NCI-H1092 (cell line): Measurements from ENCODE around the gene WNT6.
A peak's percentile ranks its signal among the peaks of the same experiment; 100 is the strongest.
"Not testable (repeated sequence)": the region's sequence is repeated elsewhere in the genome, so short reads cannot be mapped to it uniquely, and the experiment has no call there.

Experiments used
- DNase-seq: peaks from one replicate; lab custom pipeline; 2025; lab: John Stamatoyannopoulos, UW

Gene WNT6

DNA sequence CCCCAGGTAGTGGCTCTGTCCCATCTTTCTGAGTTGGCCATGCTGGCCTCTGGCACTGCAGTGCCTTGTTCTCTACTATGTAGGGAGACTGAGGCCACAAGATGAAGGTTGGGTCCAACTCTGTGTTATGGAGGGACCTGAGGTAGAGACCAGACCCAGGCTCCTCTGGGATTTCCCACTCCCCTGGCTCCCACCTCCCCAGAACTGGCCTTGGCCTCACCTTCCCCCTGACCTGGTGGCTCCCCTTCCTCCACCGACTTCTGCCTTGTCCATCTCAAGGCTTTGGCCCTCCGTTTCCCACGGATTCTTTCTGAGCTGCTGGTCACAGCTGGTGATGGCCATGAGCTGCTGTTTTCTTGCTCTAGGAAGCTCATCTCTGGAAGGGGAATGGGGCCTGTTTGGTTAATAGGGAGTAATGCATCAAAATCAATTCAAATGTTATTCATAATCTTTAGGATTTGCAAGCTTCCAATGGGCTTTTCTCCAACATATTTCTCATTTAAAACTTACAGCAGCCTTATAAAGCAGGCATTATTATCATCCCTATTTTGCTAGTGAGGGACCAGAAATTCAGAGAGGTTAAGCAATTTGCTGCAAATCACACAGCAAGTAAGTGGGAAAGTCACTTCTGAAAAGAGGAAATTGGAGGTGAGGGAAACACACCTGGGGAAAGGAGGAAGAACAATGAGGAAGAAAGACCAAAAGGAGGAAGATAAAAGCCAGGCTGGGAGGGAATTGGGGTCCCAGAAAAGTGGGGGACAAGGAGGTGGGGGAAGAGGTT, 28.9 kb upstream of the WNT6 start:
- no peak for DNase-seq

DNA sequence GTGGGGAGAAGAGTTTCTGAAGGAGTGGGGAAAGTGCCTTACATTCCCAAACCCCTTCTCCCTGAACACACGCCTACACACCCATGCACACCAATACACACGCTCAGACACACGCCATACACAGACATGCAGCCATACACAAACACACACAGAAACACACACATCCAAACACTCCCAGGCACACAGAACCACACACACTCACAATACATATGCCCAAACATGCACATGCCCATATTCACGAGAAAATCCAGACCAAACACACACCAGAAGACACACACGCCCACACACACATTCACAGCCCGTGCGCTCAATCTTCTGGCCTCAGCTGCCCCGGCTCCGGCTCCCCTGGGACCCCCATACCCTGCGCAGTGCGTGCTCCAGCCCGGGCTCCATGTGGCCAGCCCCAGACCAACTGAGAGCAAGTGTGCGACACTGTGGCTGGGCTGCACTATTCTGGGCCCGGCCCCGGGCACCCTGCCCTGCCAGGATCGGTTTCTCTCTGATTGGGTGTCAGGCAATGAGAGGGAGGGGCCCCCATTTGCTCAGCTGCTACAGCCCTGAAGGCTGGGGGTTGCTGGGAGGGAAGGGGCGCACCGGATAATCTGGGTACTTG, 28.1 kb upstream of the WNT6 start, which contains the start of gene PRKAG3:
Gene PRKAG3, minus strand, starts transcription at position 426 of the 613 bp plus-strand sequence.
- DNase-seq, result no peak

DNA sequence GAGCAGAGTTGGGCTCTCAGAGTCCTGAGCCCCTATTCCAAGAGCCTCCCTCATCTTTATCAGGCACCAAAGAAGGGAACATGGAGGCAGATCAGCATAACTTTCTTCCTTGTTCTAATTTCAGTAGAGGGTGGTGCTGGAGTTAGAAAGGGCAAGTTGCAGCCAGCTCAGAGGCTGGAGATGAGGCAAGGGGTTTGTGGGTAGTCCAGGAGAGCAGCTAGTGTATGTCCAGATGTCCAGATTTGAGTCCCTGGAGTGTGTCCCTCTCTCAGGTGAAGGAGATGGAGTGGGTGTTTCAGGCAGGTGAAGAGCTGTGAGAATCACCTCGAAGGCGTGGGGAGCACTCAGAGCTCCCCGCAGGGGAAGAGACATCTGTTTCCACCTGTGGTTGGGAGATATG, 27.5 kb upstream of the WNT6 start:
- no peak for DNase-seq

DNA sequence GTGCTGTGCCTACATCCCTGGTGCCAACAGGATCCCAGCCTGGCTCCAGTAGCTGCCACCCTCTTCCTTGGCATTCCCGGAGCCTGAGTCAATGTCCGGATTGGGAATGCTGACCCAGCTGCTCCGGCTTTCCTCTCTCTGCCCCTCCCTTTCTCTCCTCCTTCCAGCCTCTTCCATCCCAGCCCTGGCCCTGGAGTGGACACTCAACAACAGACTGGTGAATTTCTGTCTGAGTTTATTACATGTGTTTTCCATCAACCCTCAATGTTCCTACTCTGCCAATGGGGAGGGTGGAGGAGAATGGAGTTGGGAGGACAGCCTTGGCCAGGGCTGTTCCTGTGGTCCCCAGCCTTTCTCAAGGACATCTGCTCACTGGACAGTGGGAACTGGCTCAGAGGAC, 27.1 kb upstream of the WNT6 start:
- DNase-seq, result no peak

DNA sequence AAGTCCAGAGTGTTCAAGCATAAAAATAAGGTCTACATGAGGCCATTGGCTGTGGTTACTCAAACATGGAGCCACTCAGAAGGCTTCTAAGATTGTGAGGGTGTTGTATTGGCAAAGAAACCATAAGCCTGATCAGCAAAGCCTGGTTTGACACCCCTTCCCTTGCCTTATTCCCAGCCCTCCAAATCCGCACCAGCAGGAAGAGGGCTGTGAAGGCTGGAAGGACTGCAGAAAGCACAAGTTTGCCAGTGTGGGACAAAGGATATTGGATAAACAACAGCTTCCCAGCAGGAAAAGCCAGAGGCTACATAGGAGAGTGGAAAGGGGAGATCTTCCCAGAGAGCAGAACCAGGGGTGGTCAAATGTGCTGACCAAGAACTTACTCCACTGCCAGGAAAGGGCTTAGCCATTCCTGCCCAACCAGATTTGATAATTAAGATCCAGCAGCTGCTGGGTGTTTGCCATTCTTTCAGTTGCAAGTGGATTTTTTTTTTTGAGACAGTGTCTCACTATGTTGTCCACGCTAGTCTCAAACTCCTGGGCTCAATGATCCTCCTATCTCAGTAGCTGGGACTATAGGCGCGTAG, 26.5 kb upstream of the WNT6 start:
- DNase-seq, result no peak

DNA sequence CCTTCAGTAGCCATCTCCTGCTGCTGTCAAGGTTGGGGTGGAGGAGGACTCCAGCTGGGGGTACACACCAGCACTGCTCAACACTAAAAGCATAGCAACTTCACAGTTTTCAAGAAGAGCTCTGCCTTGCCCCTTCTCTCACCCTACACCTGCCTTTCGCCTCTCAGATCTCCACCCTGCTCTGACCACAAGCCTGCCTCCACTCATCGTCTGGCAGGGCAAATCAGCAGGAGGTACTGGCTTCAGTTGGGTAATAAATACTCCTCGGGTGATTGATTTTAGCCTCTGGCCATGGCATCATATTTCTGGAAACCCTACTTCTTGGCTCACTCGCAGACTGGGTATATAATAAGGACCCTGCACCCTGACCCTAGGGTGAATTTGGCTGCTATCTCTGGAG, 24.9 kb upstream of the WNT6 start:
- DNase-seq, result no peak

DNA sequence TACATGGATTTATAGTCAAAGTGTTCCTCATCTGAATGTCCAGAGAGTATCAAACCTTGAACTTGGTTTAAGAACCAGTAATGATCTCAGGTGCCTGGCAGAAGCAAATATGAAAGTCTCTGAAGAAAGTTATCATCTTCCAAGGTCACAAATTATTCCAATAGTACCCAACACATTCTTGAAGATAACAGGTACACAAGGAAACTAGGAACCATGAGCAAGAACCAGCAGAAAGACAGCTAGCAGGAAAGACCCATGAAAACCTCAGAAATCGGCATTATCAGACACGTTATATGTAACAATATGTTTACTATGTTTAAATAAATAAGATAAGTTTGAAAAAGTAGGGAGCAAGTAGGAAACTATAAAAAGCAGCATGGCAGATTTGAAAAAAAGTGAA, 22.1 kb upstream of the WNT6 start:
- no peak for DNase-seq

DNA sequence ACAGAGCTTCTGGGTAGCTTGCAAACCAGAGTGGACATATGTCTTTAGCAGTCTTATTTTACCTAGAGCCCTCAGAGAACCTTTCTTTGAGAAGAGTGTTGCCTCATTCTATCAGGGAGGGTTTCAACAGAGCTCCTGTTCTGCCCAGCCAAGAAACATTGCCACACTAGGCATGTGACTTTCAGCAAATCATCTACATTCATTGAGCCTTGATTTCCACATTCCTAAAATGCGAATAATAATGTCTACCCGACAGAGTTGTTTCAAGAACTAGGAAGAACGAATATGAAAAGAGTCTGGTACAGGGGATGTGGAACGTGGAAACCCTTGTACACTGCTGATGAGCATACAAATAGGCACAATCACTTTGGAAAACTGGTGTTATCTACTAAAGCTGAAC, 20.2 kb upstream of the WNT6 start:
- DNase-seq, result no peak

DNA sequence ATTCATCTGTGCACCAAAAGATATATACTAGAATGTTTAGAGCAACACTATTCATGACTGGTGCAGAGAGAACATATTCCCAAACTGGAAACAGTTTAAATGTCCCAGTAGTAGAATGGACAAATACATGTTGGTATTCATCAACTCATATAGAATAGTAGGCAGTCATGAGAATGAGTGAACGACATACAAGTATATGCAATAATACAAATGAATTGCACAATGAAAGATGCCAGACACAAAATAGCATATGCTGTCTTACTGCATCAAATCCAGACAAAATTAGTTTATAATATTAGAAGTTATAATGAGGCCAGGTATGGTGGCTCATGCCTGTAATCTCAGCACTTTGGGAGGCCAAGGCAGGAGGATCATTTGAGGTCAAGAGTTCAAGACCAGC, 19.7 kb upstream of the WNT6 start:
- DNase-seq, result no peak

DNA sequence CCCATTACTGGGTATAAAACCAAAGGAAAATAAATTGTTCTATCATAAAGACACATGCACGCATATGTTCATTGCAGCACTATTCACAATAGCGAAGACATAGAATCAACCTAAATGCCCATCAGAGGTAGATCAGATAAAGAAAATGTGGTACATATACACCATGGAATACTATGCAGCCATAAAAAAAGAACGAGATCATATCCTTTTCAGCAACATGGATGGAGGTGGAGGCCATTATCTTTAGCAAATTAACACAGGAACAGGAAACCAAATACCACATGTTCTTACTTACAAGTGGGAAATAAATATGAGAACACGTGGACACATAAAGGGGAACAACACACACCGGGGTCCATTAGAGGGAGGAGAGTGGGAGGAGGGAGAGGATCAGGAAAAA, 15.3 kb upstream of the WNT6 start:
- DNase-seq, result not testable (repeated sequence)

DNA sequence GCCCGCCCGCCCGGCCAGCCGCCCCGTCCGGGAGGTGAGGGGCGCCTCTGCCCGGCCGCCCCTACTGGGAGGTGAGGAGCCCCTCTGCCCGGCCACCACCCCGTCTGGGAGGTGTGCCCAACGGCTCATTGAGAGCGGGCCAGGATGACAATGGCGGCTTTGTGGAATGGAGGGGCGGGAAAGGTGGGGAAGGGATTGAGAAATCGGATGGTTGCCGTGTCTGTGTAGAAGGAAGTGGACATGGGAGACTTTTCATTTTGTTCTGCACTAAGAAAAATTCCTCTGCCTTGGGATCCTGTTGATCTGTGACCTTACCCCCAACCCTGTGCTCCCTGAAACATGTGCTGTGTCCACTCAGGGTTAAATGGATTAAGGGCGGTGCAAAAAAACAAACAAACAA, 12.6 kb upstream of the WNT6 start:
- DNase-seq, result not testable (repeated sequence)

DNA sequence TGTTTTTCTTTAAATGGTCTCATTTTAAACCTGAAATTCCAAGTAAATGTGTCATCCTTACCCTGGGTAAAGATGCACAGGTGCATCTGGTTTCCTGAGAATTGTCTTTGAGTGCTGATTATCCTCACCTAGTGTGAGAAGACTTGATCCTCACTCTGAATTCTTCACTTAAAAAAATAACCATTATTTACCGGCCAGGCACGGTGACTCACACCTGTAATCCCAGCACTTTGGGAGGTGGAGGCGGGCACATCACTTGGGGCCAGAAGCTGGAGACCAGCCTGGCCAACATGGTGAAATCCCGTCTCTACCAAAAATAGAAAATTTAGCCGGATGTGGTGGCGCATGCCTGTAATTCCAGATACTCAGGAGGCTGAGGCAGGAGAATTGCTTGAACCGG, 9.9 kb upstream of the WNT6 start:
- DNase-seq, result no peak

DNA sequence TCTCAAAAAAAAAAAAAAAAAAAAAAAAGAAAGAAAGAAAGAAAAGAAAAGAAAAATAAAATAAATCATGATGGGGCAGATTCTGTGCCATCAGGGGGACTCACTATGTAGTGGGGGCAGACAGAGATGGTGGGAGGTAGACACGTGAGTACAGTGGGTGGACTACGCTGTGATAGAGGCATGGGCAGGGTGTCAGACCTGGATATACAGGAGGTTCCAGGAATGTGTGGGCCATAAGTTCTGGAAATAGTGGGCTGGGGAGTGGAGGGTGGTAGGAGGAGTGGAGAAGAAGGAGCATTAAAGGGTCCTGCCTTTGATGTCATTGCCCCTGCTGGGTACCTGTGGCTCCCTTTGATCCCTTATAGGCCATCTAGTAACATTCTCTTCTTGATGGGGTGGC, 8.8 kb upstream of the WNT6 start:
- no peak for DNase-seq

DNA sequence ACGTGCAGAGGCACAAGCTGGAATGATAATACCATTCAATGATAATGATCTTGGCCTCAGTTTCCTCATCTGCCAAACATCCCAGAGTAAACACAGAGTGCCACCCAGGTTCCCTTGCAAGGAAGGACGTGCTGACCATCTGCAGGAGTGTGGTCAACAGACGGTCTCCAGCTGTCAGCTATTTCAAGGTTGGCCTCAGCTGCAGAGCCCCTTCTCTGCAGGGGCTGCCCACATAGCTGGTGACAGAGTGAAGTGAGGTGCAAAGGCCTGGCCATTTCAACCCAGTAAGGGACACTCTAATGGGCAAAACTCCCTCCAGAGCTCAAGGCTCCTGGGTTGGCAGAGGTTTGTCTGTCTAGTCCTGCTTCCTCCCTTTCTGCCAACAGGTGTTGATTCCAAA, 8.3 kb upstream of the WNT6 start:
- no peak for DNase-seq

DNA sequence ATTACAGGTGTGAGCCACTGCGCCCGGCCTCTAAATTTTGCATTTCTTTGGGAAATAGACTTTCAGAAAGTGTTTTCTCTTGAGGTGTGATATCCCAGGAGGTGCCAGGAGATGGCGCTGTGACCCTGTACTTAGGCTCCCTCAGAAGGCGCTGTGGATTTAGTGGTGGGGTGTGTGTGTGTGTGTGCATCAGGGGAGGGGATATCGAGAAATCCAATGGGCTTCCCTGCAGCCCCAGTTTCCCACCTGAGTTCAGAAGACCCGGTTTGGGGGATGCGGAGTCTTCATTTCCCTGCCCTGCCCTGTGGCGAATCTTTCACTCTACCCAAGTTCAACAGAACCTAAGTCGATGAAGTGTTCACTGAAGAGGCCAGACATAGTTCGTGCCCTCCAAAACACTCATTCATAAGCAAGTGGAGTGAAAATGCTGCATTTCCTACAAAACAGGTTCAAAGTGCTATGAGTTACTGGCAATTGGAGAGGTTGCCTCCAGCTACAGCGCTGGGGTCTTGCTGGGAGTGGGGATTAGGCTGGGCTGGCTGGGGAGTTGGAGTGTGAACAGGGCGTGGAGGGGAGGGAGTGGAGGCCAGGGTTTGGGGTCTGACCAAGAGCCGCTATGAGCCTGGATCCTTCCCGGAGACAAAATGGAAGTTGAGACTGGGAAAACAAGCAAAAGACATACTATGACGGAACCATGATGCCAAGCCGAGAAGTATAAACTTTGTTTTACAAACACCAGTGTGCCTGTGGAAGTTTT, 6.5 kb upstream of the WNT6 start:
- peak; percentile 13 for DNase-seq

DNA sequence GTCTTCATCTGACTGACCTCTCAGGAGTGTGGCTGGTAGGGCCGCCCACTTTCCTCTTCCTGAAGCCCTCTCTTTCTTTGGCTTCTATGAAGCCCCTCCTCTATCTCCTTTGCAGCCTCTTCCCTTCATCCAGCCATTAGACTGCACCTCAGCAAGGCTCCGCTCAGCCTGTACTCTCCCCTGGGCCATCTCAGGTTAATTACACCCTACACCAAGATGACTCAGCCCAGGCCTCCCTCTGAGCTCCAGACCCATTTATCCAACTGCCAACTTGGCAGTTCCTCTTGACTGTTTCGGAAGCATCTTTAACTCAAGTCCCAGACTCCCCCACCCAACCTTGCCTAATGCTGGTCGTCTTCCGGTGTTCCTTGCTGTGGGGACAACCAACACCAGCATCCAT, 5.8 kb upstream of the WNT6 start:
- DNase-seq, result no peak

DNA sequence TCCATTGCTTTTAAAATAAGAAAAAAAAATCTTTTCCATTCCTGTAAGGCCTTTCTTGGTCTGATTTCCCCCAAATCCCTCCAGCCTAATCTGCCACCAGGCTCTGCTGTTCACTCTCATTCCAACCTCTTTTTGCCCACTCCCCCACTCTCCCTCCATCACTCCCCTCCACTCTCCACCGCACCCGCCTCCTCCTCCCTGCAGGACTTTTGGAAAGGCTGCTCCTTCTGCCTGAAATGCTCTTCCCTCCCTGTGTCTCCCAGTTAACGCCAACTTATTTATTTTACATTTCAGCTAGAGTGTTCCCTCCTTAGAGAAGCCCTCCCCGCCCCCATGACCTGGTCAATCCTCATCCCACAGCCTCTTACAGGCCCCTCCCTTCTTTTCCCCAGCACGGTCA, 4.7 kb upstream of the WNT6 start:
- DNase-seq, result no peak

DNA sequence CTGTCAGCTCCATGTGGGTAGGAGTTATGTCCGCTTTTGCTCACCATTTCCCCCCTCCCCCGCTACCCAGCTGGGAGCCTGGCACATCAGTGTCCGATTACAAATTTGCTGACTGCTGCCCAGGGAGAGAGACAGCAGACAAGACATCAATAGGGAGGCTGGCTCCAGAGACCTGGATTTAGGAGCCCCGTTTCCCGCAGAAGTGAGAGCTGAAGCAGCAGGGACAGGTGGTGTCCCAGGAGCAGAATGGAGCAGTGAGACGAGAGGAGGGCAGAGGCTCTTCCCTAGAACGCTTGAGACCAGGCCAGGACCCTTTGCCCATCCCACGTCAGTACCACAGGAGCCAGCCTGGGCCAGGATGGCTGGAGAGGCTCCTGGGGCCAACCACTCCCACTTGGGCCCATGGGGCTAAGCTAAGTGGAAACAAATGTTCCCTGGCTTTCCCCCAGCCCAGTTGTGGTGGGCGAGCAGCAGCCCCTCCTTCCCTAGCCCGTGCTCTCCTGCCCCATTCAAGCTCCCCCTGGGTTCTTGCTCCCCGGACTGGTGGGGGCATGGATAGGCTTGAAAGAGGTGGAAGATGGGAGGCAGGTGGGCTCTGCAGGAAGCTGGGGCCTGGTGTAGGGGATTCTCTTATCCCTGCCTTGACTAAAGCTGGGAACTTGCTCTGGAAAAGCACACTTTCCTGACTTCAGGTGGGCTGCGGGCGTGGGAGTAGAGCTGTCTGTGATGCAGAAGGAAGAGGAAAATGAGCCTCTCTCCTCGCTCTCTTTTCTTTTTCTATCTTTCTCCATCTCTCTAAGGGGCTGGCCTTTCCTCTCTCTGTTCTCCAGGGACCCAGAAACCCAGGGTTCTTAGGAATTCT, 4.1 kb upstream of the WNT6 start:
- no peak for DNase-seq

DNA sequence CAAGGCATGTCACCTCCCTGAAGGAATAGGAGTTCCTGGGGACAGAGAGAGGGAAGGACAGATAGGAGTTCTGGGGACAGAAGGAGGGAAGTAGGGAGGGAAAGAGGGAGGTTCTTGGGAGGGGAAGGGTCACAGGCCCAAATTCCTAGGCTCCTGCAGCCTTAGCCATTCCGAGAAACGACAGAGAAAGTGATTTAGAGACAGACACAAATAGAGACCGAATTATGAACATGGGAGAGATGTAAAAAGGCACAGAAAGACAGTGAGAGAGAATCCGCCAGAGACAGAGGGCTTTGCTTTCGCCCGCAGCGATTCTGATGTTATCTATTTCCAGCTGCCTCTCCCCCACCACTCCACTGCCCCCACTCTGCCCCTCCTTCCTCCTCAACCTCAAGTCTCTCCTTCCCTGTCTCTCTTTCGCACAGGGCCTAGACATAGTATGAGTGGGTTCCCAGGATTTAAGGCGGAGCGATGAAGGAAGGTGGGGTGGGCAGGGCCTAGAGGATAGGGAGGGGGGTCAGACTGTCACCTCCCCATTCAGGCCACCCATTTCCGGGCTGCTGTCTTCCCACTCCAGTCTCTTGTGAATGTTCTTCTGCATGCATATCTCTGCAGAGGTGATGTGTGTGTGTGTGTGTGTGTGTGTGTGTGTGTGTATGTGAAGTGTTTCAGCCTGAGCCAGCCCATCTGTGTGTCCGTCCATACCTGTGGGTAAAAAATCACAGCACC, 3.3 kb upstream of the WNT6 start:
- no peak for DNase-seq

DNA sequence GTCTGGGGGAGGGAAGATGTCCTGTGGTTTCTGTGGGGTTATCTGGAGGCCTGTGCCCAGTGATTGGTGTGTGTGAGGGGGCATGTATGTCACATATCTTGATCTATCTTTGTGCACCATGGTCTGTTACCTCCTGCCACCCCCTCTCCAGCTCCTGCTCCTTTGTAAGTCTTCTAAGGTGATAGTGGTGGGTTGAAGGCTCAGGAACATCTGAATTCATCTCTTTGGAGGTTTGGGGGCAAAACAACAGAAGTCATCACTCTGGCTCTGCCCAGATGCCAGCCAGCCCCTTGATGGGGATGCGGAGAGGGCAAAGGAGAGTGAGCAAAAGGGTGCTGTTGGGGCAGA, 2.7 kb upstream of the WNT6 start:
- DNase-seq, result no peak
